ENCODE results near the gene NEK6. TPM values are rescaled to one million over a fixed set of nuclear protein-coding genes. Genes with fewer than 3 reads are reported as not detected.

The NEK6 gene
- total RNA-seq, 1 donor from 2014 or later: 24.4 TPM

DNA sequence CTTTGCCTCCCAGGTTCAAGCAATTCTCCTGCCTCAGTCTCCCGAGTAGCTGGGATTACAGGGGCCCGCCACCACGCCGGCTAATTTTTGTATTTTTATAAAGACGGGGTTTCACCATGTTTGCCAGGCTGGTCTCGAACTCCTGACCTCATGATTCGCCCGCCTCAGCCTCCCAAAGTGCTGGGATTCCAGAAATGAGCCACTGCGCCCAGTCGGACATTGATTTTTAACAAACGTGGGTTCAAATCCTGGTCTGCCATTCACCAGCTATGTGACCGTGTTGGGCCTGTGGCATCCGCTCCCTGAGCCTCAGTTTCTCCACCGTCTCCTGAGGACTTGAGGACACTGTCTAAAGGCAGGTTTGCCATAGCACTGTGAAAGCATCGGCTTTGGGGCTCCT is 41.8 kb upstream of the NEK6 start:
- no peak for DNase-seq (ENCODE audit: low spot score, unreplicated experiment)
- H3K27me3 Mint-ChIP-seq: no peaks in the 10 kb centered on the region
- TF ChIP-seq, protein P1, sequence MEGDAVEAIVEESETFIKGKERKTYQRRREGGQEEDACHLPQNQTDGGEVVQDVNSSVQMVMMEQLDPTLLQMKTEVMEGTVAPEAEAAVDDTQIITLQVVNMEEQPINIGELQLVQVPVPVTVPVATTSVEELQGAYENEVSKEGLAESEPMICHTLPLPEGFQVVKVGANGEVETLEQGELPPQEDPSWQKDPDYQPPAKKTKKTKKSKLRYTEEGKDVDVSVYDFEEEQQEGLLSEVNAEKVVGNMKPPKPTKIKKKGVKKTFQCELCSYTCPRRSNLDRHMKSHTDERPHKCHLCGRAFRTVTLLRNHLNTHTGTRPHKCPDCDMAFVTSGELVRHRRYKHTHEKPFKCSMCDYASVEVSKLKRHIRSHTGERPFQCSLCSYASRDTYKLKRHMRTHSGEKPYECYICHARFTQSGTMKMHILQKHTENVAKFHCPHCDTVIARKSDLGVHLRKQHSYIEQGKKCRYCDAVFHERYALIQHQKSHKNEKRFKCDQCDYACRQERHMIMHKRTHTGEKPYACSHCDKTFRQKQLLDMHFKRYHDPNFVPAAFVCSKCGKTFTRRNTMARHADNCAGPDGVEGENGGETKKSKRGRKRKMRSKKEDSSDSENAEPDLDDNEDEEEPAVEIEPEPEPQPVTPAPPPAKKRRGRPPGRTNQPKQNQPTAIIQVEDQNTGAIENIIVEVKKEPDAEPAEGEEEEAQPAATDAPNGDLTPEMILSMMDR (IDR thresholded peaks at IDR 0.05; ENCODE audit: unreplicated experiment): no peak
- H3K9me3 Mint-ChIP-seq (ENCODE audit: low read depth): no peaks in the 10 kb centered on the region
- no peaks in the 10 kb centered on the region for H3K4me1 Mint-ChIP-seq (ENCODE audit: low read depth)
- H3K36me3 Mint-ChIP-seq (ENCODE audit: insufficient read depth): no peaks in the 10 kb centered on the region
- no peak overlapping the region for H3K4me3 Mint-ChIP-seq (ENCODE audit: low read depth)
- no peak overlapping the region for H3K27ac Mint-ChIP-seq

DNA sequence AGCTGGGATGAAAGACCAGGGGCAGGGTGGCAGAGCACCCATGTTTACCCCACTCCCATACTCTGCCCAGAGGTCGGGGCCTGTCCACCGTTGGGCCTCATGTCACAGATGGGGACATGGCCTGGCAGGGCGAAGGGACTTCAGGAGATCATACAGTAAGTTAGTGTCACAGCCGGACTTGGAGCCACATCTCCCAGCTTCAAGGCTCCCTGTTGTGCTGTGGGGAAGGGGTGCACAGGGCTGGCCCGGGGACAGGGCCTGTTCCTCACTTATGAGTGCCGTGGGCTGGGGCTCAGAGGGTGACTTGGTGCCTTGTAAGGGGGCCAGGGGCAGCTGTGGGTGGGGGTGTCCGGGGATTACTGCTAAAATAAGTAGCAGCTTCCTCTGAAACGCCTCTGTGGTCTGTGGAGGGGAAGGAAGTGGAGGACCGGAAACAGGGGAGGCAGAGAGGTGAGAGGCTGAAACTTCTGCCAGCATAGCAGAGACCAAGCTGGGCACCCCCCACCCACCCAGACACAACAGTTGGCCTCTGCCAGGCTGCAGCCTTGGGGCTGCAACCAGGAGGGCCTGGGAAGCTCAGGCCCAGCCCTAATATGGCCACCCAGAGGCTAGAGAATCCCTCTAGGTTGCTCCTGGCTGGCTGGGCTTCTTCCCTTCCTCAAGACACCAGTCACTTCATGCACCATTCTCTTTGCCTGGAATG is 41.1 kb upstream of the NEK6 start:
- peaks cover 2% of the 10 kb centered on the region for H3K27me3 Mint-ChIP-seq
- no peak overlapping the region for H3K27ac Mint-ChIP-seq
- DNase-seq (ENCODE audit: low spot score, unreplicated experiment): no peak
- H3K4me3 Mint-ChIP-seq (ENCODE audit: low read depth): no peak overlapping the region
- no peaks in the 10 kb centered on the region for H3K36me3 Mint-ChIP-seq (ENCODE audit: insufficient read depth)
- TF ChIP-seq, protein P1 (IDR thresholded peaks at IDR 0.05; ENCODE audit: unreplicated experiment): no peak
- H3K9me3 Mint-ChIP-seq (ENCODE audit: low read depth): no peaks in the 10 kb centered on the region
- no peaks in the 10 kb centered on the region for H3K4me1 Mint-ChIP-seq (ENCODE audit: low read depth)

DNA sequence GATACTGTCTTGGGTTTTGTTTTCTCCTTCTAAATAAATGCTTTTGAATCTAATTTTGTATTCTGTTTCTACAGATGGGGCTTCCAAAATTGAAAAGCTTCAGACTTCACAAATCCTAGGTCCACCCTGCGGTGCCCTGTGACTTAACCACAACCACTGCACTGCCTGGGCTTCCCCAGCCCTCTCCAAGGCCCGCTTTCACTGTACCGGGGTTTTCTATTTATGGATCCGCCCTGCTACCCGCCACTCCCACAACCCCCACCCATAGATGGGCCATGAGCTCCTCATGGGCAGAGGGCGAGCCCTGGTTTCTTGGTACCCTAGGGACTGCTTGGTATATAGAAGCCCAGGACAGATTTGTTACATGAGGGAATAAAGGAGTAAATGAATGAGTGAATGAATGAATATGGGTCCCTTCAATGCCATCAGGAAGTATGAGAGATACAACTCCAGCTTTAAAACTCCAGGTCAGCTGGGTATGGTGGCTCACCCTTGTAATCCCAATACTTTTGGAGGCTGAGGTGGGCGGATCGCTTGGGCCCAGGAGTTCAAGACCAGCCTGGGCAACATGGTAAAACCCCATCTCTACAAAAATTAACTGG is 39.8 kb upstream of the NEK6 start:
- Mint-ChIP-seq H3K27me3 (peaks cover 2% of the 10 kb centered on the region), H3K27ac (no peak overlapping the region), H3K4me1 (ENCODE audit: low read depth) (no peaks in the 10 kb centered on the region), H3K36me3 (ENCODE audit: insufficient read depth) (no peaks in the 10 kb centered on the region), H3K9me3 (ENCODE audit: low read depth) (no peaks in the 10 kb centered on the region), H3K4me3 (ENCODE audit: low read depth) (no peak overlapping the region)
- TF ChIP-seq, protein P1 (IDR thresholded peaks at IDR 0.05; ENCODE audit: unreplicated experiment): no peak
- no peak for DNase-seq (ENCODE audit: low spot score, unreplicated experiment)

DNA sequence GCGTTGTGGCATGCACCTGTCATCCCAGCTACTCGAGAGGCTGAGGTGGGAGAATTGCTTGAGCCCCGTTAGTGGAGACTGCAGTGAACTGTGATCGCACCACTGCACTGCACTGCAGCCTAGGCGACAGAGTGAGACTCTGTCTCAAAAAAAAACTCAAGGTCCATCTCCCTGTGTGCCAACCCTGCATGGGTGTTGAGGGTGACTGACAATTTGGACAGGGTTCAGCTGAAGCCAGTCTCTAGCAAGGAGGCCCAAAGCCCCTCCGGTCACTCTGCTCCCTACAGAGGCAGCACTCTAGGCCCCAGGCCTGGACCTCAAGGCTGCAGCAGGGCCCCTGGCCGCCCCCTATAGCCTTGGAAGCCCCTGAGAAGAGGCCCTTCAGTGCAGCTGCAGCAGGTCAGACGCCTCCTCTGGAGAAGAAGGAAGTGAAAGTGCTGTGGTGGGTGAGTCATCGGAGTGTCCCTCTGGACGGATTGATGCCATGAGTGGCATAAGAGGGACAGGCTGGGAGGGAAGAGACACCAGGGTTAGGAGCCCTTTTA is 39.2 kb upstream of the NEK6 start:
- Mint-ChIP-seq H3K27me3 (peaks cover 2% of the 10 kb centered on the region), H3K4me3 (ENCODE audit: low read depth) (no peak overlapping the region), H3K36me3 (ENCODE audit: insufficient read depth) (no peaks in the 10 kb centered on the region), H3K27ac (no peak overlapping the region), H3K4me1 (ENCODE audit: low read depth) (peaks cover 5% of the 10 kb centered on the region), H3K9me3 (ENCODE audit: low read depth) (no peaks in the 10 kb centered on the region)
- no peak for DNase-seq (ENCODE audit: low spot score, unreplicated experiment)
- TF ChIP-seq, protein P1 (IDR thresholded peaks at IDR 0.05; ENCODE audit: unreplicated experiment): no peak

DNA sequence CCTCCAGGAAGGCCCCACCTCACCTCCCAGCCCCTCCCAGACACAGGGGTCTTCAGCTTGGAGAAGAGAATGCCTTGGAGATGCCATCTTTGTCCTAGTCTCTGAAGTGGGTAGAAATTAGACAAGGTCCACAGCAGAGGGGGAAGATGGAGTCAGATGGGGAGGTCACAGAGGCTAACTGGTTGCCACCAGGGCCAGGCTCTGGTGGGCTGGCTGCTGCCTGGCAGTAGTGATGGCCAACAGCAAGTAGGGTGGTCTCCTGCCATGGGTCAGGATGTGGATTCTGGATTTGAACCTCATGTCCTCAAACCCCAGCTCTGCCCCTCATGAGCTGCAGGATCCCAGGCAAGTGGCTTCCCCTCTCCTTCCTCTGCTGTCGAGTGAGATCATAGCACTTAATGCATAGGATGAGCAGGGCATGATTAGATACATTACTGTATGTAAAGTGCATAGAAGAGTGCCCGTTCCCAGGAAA is 38.7 kb upstream of the NEK6 start:
- no peaks in the 10 kb centered on the region for H3K9me3 Mint-ChIP-seq (ENCODE audit: low read depth)
- DNase-seq (ENCODE audit: low spot score, unreplicated experiment): no peak

More for the DNA sequence above, 38.7 kb upstream of the NEK6 start:
- TF ChIP-seq, protein P1 (IDR thresholded peaks at IDR 0.05; ENCODE audit: unreplicated experiment): no peak
- Mint-ChIP-seq H3K36me3 (ENCODE audit: insufficient read depth) (no peaks in the 10 kb centered on the region), H3K4me1 (ENCODE audit: low read depth) (peaks cover 8% of the 10 kb centered on the region), H3K27ac (no peak overlapping the region), H3K27me3 (peaks cover 2% of the 10 kb centered on the region), H3K4me3 (ENCODE audit: low read depth) (no peak overlapping the region)

Measured in progenitor cell of endocrine pancreas (in vitro differentiated cells).